Epithelial cell of proximal tubule (primary cell): ENCODE data around the gene CLRN3. TPM values are rescaled to one million over a fixed set of nuclear protein-coding genes. Genes with fewer than 3 reads are reported as not detected.

Experiments
- DNase-seq: peaks from one replicate; pipeline ENCODE4 v3.0.0-alpha.2; 2011; ENCODE audit warnings: low read depth
- H3K4me3 ChIP-seq: 2 replicates; pipeline ENCODE4 v1.5.1; 2011; ENCODE audit warnings: low read depth, mild to moderate bottlenecking, low read length
- total RNA-seq: library from RNA; depleted of rRNA; stranded (reverse); fragments of >200 nt; gene quantifications from 2 replicates; pipeline ENCODE4 v1.2.3, GENCODE V29; 2015
- TF ChIP-seq, protein P1 (sequence below): conservative IDR thresholded peaks from 2 replicates; pipeline ENCODE4 v1.5.1; 2012; ENCODE audit warnings: low read depth, mild to moderate bottlenecking, low read length

CLRN3 gene
- total RNA-seq, 1 donor from 2014 or later: not detected

DNA sequence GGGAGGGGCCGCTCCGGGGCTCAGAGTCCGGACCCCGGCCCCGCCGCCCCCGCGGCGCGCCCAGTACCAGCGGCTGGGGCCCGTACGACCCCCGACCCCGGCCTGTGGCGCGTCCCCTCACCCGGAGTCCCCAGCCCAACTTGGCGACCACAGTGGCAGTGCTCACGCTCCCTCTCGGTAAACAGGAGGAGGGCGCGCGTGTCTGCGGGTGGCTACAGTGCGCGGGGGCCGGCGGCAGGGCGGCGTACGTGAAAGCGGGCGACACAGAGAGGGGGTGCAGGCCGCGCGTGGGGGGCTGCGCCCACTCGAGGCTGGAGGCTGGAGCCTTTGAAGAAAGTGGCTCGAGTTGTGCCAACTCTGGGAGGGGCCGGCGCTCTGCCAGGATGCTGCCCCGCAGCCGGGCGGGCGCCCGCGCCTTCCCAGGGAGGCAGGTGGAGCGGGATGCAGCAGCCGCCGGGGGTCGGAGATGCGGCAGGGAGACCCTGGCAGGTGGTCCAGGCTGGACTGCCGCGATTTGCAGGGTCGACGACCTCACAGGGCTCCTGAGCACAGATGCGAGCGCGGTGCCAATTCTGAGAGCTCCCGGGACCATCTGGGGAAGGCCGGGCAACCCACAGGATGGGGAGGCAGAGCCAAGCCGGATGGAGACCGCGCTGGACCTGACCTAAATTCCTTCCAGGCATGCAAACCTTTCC lies 14.8 kb upstream of the CLRN3 start:
- H3K4me3 ChIP-seq: peak overlapping the region; percentile 69
- no peak for DNase-seq
- TF ChIP-seq, protein P1, sequence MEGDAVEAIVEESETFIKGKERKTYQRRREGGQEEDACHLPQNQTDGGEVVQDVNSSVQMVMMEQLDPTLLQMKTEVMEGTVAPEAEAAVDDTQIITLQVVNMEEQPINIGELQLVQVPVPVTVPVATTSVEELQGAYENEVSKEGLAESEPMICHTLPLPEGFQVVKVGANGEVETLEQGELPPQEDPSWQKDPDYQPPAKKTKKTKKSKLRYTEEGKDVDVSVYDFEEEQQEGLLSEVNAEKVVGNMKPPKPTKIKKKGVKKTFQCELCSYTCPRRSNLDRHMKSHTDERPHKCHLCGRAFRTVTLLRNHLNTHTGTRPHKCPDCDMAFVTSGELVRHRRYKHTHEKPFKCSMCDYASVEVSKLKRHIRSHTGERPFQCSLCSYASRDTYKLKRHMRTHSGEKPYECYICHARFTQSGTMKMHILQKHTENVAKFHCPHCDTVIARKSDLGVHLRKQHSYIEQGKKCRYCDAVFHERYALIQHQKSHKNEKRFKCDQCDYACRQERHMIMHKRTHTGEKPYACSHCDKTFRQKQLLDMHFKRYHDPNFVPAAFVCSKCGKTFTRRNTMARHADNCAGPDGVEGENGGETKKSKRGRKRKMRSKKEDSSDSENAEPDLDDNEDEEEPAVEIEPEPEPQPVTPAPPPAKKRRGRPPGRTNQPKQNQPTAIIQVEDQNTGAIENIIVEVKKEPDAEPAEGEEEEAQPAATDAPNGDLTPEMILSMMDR: no peak

DNA sequence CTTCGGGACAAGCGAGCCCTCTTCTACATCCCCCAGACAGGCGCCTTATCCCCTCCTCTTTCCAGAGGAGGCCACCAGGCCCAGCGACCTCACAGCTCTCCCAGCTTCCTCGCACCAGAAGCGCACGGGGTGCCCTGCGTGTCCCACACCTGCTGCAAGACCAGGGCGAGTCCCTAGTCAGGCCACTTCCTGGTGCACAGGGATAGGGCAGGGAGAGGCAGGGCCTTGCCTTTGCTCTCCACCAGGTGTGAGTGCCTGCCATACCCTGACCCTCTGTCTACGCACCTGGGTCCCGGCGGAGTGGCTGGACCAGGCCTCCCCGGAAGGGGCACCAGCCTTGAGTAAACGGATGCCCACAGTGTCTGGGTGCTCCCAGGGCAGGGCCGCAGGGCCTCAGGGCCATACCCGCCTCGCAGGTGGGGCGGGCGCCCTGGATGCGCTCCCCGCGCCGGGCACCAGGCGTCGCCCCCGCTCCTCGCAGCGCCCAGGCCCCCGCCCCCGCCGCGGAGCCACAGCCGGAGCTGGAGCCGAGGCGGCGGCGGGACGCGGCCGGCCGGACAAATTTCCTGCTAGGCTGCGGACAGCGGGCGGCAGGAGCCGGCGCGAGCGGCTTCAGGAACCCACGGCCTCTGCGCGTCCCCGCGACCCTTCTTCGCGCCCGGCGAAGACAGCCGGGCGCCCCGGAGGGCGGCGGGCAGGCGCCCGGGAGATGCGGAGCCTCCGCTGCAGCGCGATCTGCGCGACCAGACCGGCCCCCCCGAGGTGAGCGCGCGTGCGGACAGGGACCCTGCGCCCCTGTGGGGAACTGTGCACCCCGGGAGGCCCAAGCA lies 14.0 kb upstream of the CLRN3 start, which contains the start of gene PTPRE:
PTPRE (plus strand) TSS at position 556 of the 830 bp plus-strand sequence. CDS start 133,779 bp downstream, outside the sequence.
- TF ChIP-seq, protein P1: peak; percentile 55
- no peak for DNase-seq

DNA sequence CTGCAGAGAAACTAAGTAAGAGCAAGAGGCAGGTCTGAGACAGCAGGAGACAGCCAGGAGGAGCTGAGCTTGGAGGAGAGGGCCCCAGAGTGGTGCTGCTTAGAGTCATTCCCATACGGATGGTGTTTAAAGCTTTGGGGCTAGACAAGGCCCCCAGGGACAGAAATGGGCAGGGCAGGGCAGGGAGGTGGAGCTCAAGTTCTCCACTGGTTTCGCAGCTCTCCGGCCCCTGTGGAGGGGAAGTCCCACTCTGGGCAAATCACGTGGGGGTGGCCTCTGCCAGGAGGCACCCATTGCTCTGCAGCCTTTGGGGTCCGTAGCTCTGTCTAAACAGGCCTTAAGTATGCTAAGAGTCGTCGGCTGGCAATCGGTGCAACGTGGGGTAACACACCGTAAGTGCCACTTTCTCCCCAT lies 13.1 kb upstream of the CLRN3 start:
- TF ChIP-seq, protein P1: no peak
- DNase-seq: no peak
- no peak overlapping the region for H3K4me3 ChIP-seq

More for the DNA sequence above, 14.0 kb upstream of the CLRN3 start, which contains the start of gene PTPRE:
- H3K4me3 ChIP-seq: peak within 1 kb of the TSS; percentile 69

DNA sequence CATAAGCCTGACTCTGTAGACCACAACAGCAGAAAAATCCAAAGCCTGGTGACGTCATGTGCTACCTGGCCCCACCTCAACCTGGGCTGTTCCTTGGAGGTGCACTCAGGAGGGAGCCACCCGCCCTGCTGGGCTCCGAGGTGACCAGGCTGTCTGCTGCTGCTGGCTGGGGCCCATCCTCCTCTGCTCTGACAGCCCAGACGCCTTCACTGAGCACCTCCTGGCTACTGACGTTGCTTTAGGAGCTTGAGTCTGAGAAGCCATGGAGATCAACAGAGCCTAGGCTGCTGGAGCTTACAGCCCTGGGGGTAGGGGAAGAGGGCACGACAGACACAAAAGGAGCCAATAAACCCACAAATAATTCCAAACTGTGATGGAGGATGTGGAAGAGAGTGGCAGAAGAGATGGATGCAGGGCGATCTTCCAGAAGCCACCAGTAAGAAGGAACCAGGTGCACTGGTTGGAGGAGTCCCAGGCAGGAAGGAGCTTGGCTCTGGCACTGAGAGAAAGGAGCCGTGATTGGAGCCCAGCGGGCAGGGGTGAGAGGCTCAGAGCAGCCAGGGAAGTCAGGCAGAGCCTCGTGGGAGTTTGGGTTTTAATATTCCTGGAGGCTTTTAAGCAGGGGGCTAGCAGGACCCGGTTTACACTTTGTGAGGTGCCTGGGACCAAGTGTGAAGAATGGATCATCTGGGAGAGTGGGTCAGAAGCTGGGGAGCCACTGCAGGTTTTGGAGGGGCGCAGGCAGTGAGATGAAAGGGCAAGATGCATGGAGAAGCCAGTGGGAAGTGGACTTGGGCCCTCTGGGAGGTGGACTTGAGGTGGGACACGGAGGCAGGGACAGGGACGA lies 12.5 kb upstream of the CLRN3 start:
- no peak for DNase-seq
- H3K4me3 ChIP-seq: no peak overlapping the region
- TF ChIP-seq, protein P1: no peak

DNA sequence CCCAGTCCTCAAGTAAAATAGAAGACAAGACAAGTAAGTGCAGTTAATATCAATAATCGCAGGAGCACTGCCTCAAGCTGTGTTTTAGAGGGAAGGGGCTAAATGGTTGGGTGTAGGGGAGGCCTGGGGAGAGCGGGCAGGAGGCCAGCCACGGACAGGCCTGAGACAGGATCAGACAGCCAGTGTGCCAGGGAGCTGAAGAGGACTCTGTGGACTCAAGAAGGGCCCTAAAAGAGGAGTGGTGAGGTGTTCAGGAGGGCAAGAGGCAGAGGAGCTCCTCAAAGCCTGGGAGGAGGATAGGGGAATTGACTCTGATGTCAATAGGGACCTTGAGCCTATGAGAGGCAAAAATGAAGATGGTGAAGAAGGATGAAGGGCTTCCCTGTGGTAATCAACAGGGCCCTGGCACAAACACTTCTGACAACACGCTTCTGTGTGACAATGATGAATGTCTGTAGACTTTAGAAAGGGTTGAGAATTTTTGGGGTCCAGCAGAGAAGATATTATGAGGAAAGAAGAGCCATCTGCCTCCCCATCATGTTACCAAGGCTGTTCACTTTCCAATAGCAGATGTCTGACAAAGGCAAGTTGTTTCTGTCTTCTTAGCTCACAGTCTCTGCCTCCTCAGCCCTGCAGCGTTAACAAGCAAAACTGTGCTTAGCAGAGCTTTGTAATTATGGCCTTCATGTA lies 11.7 kb upstream of the CLRN3 start:
- TF ChIP-seq, protein P1: no peak
- H3K4me3 ChIP-seq: no peak overlapping the region
- no peak for DNase-seq

DNA sequence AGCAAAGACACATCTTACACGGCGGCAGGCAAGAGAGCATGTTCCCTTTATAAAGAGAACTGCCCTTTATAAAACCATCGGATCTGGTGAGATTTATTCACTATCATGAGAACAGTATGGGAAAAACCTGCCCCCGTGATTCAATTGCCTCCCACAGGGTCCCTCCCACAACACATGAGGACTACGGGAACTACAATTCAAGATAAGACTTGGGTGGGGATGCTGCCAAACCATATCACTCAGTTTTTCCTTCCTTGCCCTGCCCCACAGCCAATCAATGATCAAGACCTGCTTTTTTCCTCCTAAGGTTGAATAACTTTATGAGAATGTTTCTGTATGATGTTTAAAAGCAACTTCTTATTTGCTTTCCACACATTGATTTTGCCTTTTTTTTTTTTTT lies 11.0 kb upstream of the CLRN3 start:
- H3K4me3 ChIP-seq: no peak overlapping the region
- TF ChIP-seq, protein P1: no peak
- no peak for DNase-seq
